Keratinocyte (primary cell): ENCODE data around the gene STK11. TPM values are rescaled to one million over a fixed set of nuclear protein-coding genes. Genes with fewer than 3 reads are reported as not detected.

Experiments
- DNase-seq: peaks from one replicate; pipeline ENCODE4 v3.0.0-alpha.2; 2011; ENCODE audit warnings: low read depth, missing footprints, low spot score
- FAIRE-seq: peaks from 2 replicates; lab custom pipeline; 2011; peaks lifted over from hg19 to GRCh38; lab: Jason Lieb, UNC
- H2AFZ ChIP-seq: 2 replicates; pipeline ENCODE4 v1.6.0; 2012; ENCODE audit warnings: low read length, control low read depth, inconsistent platforms; ENCODE audit not compliant: control insufficient read depth
- H3K27ac ChIP-seq: 2 replicates; pipeline ENCODE4 v1.5.1; 2011; ENCODE audit warnings: low read length; ENCODE audit not compliant: control insufficient read depth, insufficient read depth
- H3K27me3 ChIP-seq: 3 replicates; pipeline ENCODE4 v1.6.0; 2011; ENCODE audit warnings: low read length; ENCODE audit not compliant: control insufficient read depth, insufficient read depth; ENCODE audit errors: extremely low read depth
- H3K36me3 ChIP-seq, 2 experiments: 2 replicates in 1 of 2; 3 replicates in 1 of 2; pipeline ENCODE4 v1.5.1; 2011; ENCODE audit warnings: low read length in 2 of 2, mild to moderate bottlenecking in 1 of 2; ENCODE audit not compliant: control insufficient read depth in 2 of 2, insufficient read depth in 2 of 2; ENCODE audit errors: extremely low read depth in 1 of 2
- H3K4me1 ChIP-seq: 3 replicates; pipeline ENCODE4 v1.5.1; 2011; ENCODE audit warnings: low read length; ENCODE audit not compliant: control insufficient read depth, insufficient read depth; ENCODE audit errors: extremely low read depth
- H3K4me2 ChIP-seq: 3 replicates; pipeline ENCODE4 v1.6.0; 2011; ENCODE audit warnings: low read depth, low read length; ENCODE audit not compliant: control insufficient read depth, insufficient read depth; ENCODE audit errors: extremely low read depth
- H3K4me3 ChIP-seq, 3 experiments: fragments of 200-600 bp in 1 of 3; sonication (generic) in 1 of 3; 2 replicates in 2 of 3; 3 replicates in 1 of 3; pipeline ENCODE4 v1.5.1; 2011 to 2016; ENCODE audit warnings: low read length in 3 of 3, mild to moderate bottlenecking in 3 of 3, control low read depth in 2 of 3, inconsistent platforms in 1 of 3, low read depth in 1 of 3, mixed read lengths in 1 of 3, mixed run types in 1 of 3, moderate library complexity in 1 of 3; ENCODE audit not compliant: control insufficient read depth in 2 of 3, insufficient read depth in 2 of 3; ENCODE audit errors: extremely low read depth in 1 of 3
- H3K79me2 ChIP-seq: 2 replicates; pipeline ENCODE4 v1.6.0; 2012; ENCODE audit warnings: low read length; ENCODE audit not compliant: control insufficient read depth, insufficient read depth
- H3K9ac ChIP-seq: 3 replicates; pipeline ENCODE4 v1.6.0; 2011; ENCODE audit warnings: low read length; ENCODE audit not compliant: control insufficient read depth, insufficient read depth; ENCODE audit errors: extremely low read depth
- H3K9me1 ChIP-seq: 3 replicates; pipeline ENCODE4 v1.6.0; 2011; ENCODE audit warnings: low read length; ENCODE audit not compliant: control insufficient read depth, insufficient read depth; ENCODE audit errors: extremely low read depth
- H3K9me3 ChIP-seq: 2 replicates; pipeline ENCODE4 v1.5.1; 2012; ENCODE audit warnings: low read depth, low read length; ENCODE audit not compliant: control insufficient read depth
- H4K20me1 ChIP-seq: 3 replicates; pipeline ENCODE4 v1.6.0; 2011; ENCODE audit warnings: low read length; ENCODE audit not compliant: control insufficient read depth, insufficient read depth; ENCODE audit errors: extremely low read depth
- EZH2 ChIP-seq: IDR thresholded peaks from one replicate; pipeline ENCODE4 v1.6.1; 2012; ENCODE audit warnings: inconsistent platforms, mild to moderate bottlenecking, low read length, moderate library complexity
- dilution Hi-C: fragments of 300-500 bp; cut with MboI; formaldehyde crosslinking; loops from one replicate; pipeline ENCODE4 v1.7.0; 2020; ENCODE audit warnings: low sequenced_read_pairs; ENCODE audit not compliant: extremely low pct_ligation_motif_present
- polyA minus RNA-seq, 3 experiments: library from RNA; depleted of rRNA, polyadenylated mRNA; stranded (reverse); fragments of >200 nt; gene quantifications; 1 replicate in 1 of 3; 2 replicates in 1 of 3; 3 replicates in 1 of 3; pipeline ENCODE4 v1.2.3, GENCODE V29; 2011
- polyA plus RNA-seq, 5 experiments: library from polyadenylated mRNA; depleted of rRNA in 3 of 5; stranded (reverse) in 3 of 5; stranded (forward) in 1 of 5; unstranded in 1 of 5; fragments of >200 nt; gene quantifications; 1 replicate in 1 of 5; 2 replicates in 3 of 5; 3 replicates in 1 of 5; pipeline versions ENCODE4 v1.2.1 to v1.2.3, GENCODE V29; 2011 to 2012; ENCODE audit warnings: missing spikeins in 2 of 5, low read depth in 1 of 5, low replicate concordance in 1 of 5
- TF ChIP-seq, protein P1 (sequence below), 3 experiments: IDR thresholded peaks in 1 of 3; conservative IDR thresholded peaks in 1 of 3; optimal IDR thresholded peaks in 1 of 3; 2 replicates in 2 of 3; 3 replicates in 1 of 3; pipeline versions ENCODE3 to v1.5.1; 2011; ENCODE audit warnings: low read length in 3 of 3, mild to moderate bottlenecking in 3 of 3, moderate library complexity in 2 of 3, control low read depth in 1 of 3, inconsistent platforms in 1 of 3; ENCODE audit not compliant: insufficient read depth in 2 of 3; ENCODE audit errors: extremely low read depth in 1 of 3

The STK11 gene, protein sequence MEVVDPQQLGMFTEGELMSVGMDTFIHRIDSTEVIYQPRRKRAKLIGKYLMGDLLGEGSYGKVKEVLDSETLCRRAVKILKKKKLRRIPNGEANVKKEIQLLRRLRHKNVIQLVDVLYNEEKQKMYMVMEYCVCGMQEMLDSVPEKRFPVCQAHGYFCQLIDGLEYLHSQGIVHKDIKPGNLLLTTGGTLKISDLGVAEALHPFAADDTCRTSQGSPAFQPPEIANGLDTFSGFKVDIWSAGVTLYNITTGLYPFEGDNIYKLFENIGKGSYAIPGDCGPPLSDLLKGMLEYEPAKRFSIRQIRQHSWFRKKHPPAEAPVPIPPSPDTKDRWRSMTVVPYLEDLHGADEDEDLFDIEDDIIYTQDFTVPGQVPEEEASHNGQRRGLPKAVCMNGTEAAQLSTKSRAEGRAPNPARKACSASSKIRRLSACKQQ
- polyA plus RNA-seq (24.6 to 31.4 TPM (median 28.1 TPM) in 3 replicates), polyA minus RNA-seq (19.7 to 42.7 TPM (median 21.9 TPM) in 3 replicates)
- polyA plus RNA-seq (2011; ENCODE audit: low read depth), result 21.6 TPM
- polyA plus RNA-seq (2011; cell fraction: cytosol; rRNA removed), result 13.7 and 27.8 TPM in 2 replicates
- 47.3 and 54.0 TPM in 2 replicates for polyA plus RNA-seq (2011; cell fraction: nucleus; rRNA removed)
- 26.4 and 38.3 TPM in 2 replicates for polyA plus RNA-seq (2012; ENCODE audit: low replicate concordance)
- polyA minus RNA-seq (2011; cell fraction: cytosol; rRNA and poly(A)+ RNA removed), result 56.2 TPM
- 25.7 and 29.2 TPM in 2 replicates for polyA minus RNA-seq (2011; cell fraction: nucleus; rRNA and poly(A)+ RNA removed)

DNA sequence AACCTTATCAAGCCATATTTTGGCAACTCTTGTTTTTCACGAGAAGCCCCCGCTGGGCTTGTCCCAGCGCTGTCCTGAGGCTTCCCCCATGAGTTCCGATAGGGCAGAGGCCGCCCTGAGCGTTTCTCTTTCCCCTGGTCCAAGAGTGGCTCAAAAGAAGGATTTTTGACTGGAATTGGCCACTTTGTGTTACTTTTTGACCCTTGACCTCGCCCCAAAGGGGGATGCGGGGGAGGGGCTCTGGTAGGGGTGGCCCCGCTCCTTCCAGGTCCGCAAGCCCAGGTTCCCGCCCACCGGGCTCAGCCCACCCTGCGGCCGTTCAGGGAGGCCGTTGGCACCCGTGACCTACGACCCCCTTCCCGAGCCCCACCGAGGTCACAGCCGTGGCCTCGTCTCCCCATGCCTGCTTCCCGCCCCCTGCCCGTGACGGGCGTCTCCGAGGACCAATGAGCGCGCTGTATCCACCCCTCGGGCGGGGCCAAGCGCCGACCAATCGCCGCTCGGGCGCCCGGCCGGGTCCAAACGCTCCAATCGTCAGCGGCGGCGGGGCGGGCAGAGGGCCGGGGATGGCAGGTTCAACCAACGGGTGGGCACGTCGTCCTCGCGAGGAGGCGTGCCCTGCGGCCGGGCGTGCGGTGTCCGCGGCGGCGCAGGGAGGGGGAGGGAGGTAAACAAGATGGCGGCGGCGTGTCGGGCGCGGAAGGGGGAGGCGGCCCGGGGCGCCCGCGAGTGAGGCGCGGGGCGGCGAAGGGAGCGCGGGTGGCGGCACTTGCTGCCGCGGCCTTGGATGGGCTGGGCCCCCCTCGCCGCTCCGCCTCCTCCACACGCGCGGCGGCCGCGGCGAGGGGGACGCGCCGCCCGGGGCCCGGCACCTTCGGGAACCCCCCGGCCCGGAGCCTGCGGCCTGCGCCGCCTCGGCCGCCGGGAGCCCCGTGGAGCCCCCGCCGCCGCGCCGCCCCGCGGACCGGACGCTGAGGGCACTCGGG lies at the start of gene STK11:
TSS of gene STK11 (plus strand) at position 665 of the 986 bp plus-strand sequence. CDS start 1,136 bp downstream, outside the sequence.
- peak within 1 kb of the TSS; percentile 67 for H3K27ac ChIP-seq
- no peaks in the 10 kb centered on the region for H3K9me1 ChIP-seq
- H4K20me1 ChIP-seq, result peaks cover 11% of the 10 kb centered on the region
- H3K27me3 ChIP-seq, result no peaks in the 10 kb centered on the region
- H3K4me2 ChIP-seq, result peak within 1 kb of the TSS; percentile 95
- dilution Hi-C loops, result no loop called here
- peak; percentile 79 for DNase-seq
- H3K9ac ChIP-seq, result peak within 1 kb of the TSS; percentile 81
- H3K4me3 ChIP-seq, result peak within 1 kb of the TSS; percentile 74 to 89 (median 79)
- peaks cover 39% of the 10 kb centered on the region for H3K79me2 ChIP-seq
- H3K36me3 ChIP-seq, result peaks cover 3 to 8% of the 10 kb centered on the region in 2 experiments
- no peaks in the 10 kb centered on the region for H3K9me3 ChIP-seq
- TF ChIP-seq, protein P1, sequence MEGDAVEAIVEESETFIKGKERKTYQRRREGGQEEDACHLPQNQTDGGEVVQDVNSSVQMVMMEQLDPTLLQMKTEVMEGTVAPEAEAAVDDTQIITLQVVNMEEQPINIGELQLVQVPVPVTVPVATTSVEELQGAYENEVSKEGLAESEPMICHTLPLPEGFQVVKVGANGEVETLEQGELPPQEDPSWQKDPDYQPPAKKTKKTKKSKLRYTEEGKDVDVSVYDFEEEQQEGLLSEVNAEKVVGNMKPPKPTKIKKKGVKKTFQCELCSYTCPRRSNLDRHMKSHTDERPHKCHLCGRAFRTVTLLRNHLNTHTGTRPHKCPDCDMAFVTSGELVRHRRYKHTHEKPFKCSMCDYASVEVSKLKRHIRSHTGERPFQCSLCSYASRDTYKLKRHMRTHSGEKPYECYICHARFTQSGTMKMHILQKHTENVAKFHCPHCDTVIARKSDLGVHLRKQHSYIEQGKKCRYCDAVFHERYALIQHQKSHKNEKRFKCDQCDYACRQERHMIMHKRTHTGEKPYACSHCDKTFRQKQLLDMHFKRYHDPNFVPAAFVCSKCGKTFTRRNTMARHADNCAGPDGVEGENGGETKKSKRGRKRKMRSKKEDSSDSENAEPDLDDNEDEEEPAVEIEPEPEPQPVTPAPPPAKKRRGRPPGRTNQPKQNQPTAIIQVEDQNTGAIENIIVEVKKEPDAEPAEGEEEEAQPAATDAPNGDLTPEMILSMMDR (optimal IDR thresholded peaks at IDR 0.05 in 1 of 3, IDR thresholded peaks at IDR 0.05 in 1 of 3, conservative IDR thresholded peaks at IDR 0.05 in 1 of 3; ENCODE audit: extremely low read depth in 1 of 3, insufficient read depth in 2 of 3, low read length in 3 of 3), result no peak
- no peak for TF ChIP-seq EZH2
- H3K4me1 ChIP-seq, result peaks cover 23% of the 10 kb centered on the region
- peak within 1 kb of the TSS; percentile 62 for H2AFZ ChIP-seq
- FAIRE-seq, result peak; percentile 9

DNA sequence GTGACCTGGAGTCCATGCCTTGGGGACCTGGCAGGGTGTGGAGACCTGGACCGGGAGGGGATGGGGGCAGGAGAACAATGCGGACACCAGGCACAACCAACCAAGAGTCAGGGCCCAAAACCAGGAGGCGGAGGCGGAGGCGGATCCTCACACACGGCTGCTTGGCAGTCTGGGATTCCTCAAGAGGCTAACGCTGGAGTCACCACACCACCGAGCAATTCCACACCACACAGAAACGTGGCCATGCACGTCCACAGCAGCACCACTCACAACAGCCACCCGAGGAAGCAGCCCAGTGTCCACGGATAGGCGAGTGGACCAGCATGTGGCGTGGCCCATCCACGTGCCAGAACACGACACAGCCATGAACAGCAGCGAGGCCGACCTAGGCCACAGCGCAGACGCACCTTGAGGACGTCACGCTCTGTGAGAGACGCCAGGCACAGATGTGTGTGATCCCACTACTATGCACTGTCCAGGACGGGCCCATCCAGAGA lies 49.2 kb upstream of the STK11 start:
- no peak for TF ChIP-seq EZH2
- TF ChIP-seq, protein P1 (optimal IDR thresholded peaks at IDR 0.05 in 1 of 3, IDR thresholded peaks at IDR 0.05 in 1 of 3, conservative IDR thresholded peaks at IDR 0.05 in 1 of 3; ENCODE audit: extremely low read depth in 1 of 3, insufficient read depth in 2 of 3, low read length in 3 of 3), result no peak
- peaks cover 13 to 18% of the 10 kb centered on the region in 2 experiments for H3K36me3 ChIP-seq
- H3K79me2 ChIP-seq, result peaks cover 77% of the 10 kb centered on the region
- dilution Hi-C loops, result no loop called here
- no peak overlapping the region for H2AFZ ChIP-seq
- FAIRE-seq, result no peak
- H3K27ac ChIP-seq, result no peak overlapping the region
- no peak overlapping the region for H3K4me3 ChIP-seq
- no peaks in the 10 kb centered on the region for H3K27me3 ChIP-seq
- no peak overlapping the region for H3K4me2 ChIP-seq
- no peak for DNase-seq
- peaks cover 19% of the 10 kb centered on the region for H3K4me1 ChIP-seq
- peaks cover 9% of the 10 kb centered on the region for H4K20me1 ChIP-seq
- no peaks in the 10 kb centered on the region for H3K9me3 ChIP-seq
- peaks cover 3% of the 10 kb centered on the region for H3K9me1 ChIP-seq
- H3K9ac ChIP-seq, result no peak overlapping the region
